ENCODE results near the gene OTUD7B. TPM values are rescaled to one million over a fixed set of nuclear protein-coding genes. Genes with fewer than 3 reads are reported as not detected.

OTUD7B gene
- total RNA-seq, 1 donor from 2014 or later: 28.3 TPM

GRCh38 chr1:149923626-149924025, 86.9 kb downstream of the OTUD7B start:
- Mint-ChIP-seq H3K27ac (ENCODE audit: unreplicated experiment) (no peak overlapping the region), H3K4me3 (peak overlapping the region; percentile 76), H3K36me3 (ENCODE audit: low read depth) (peaks cover 25% of the 10 kb centered on the region), H3K27me3 (ENCODE audit: low read depth) (no peaks in the 10 kb centered on the region), H3K9me3 (no peaks in the 10 kb centered on the region), H3K4me1 (peaks cover 35% of the 10 kb centered on the region)
- DNase-seq (ENCODE audit: low read depth, low spot score): no peak
- no peak for TF ChIP-seq CTCF (conservative IDR thresholded peaks at IDR 0.05)

- peaks cover 9% of the 10 kb centered on the region for H3K36me3 Mint-ChIP-seq (ENCODE audit: low read depth)
- TF ChIP-seq CTCF (conservative IDR thresholded peaks at IDR 0.05): no peak
- no peaks in the 10 kb centered on the region for H3K27me3 Mint-ChIP-seq (ENCODE audit: low read depth)
- peak; percentile 33 for DNase-seq (ENCODE audit: low read depth, low spot score)
- H3K4me3 Mint-ChIP-seq: peak within 1 kb of the TSS; percentile 86
- no peaks in the 10 kb centered on the region for H3K9me3 Mint-ChIP-seq
- H3K27ac Mint-ChIP-seq (ENCODE audit: unreplicated experiment): peak within 1 kb of the TSS; percentile 71
- peaks cover 35% of the 10 kb centered on the region for H3K4me1 Mint-ChIP-seq
Measured at GRCh38 chr1:149917571-149918144, 92.9 kb downstream of the OTUD7B start, which contains the start of gene SV2A. SV2A (minus strand) TSS chr1:149917844; CDS start chr1:149913840, 4,004 bp downstream.

GRCh38 chr1:149916898-149917252, 93.7 kb downstream of the OTUD7B start:
- Mint-ChIP-seq H3K27ac (ENCODE audit: unreplicated experiment) (no peak overlapping the region), H3K36me3 (ENCODE audit: low read depth) (peaks cover 9% of the 10 kb centered on the region), H3K4me1 (peaks cover 35% of the 10 kb centered on the region), H3K9me3 (no peaks in the 10 kb centered on the region), H3K27me3 (ENCODE audit: low read depth) (no peaks in the 10 kb centered on the region), H3K4me3 (peak overlapping the region; percentile 86)
- TF ChIP-seq CTCF (conservative IDR thresholded peaks at IDR 0.05): no peak
- DNase-seq (ENCODE audit: low read depth, low spot score): no peak

- H3K4me1 Mint-ChIP-seq: peaks cover 35% of the 10 kb centered on the region
- H3K27me3 Mint-ChIP-seq (ENCODE audit: low read depth): no peaks in the 10 kb centered on the region
- no peaks in the 10 kb centered on the region for H3K9me3 Mint-ChIP-seq
- peak overlapping the region; percentile 86 for H3K4me3 Mint-ChIP-seq
- H3K27ac Mint-ChIP-seq (ENCODE audit: unreplicated experiment): peak overlapping the region; percentile 16
- peaks cover 14% of the 10 kb centered on the region for H3K36me3 Mint-ChIP-seq (ENCODE audit: low read depth)
- no peak for DNase-seq (ENCODE audit: low read depth, low spot score)
- TF ChIP-seq CTCF (conservative IDR thresholded peaks at IDR 0.05): no peak
Measured at GRCh38 chr1:149916193-149916897, 94.2 kb downstream of the OTUD7B start.

GRCh38 chr1:149915429-149916192, 94.9 kb downstream of the OTUD7B start:
- TF ChIP-seq CTCF (conservative IDR thresholded peaks at IDR 0.05): no peak
- H3K27ac Mint-ChIP-seq (ENCODE audit: unreplicated experiment): peak overlapping the region; percentile 30
- H3K36me3 Mint-ChIP-seq (ENCODE audit: low read depth): peaks cover 19% of the 10 kb centered on the region
- H3K9me3 Mint-ChIP-seq: no peaks in the 10 kb centered on the region
- no peaks in the 10 kb centered on the region for H3K27me3 Mint-ChIP-seq (ENCODE audit: low read depth)
- H3K4me3 Mint-ChIP-seq: peak overlapping the region; percentile 86
- H3K4me1 Mint-ChIP-seq: peaks cover 35% of the 10 kb centered on the region
- DNase-seq (ENCODE audit: low read depth, low spot score): no peak
